Left renal pelvis (tissue), 4 donors: ENCODE data around the gene ANXA11. TPM values are rescaled to one million over a fixed set of nuclear protein-coding genes. Genes with fewer than 3 reads are reported as not detected.
"Not testable (repeated sequence)": the region's sequence is repeated elsewhere in the genome, so short reads cannot be mapped to it uniquely, and the experiment has no call there.

Source experiments
- DNase-seq, 4 donors: peaks; one replicate each; pipeline ENCODE4 v3.0.0-alpha.2; 2013; ENCODE audit warnings: low read depth in 4 of 4, low spot score in 3 of 4
- polyA plus RNA-seq, 4 donors: library from polyadenylated mRNA; unstranded; fragments of 120-200 nt; gene quantifications; one replicate each; pipeline ENCODE4 v1.2.1, GENCODE V29; 2013; ENCODE audit not compliant: insufficient read length in 4 of 4

The ANXA11 gene
- 100 to 1,000 TPM; 110 to 147 (median 140) TPM for polyA plus RNA-seq

DNA sequence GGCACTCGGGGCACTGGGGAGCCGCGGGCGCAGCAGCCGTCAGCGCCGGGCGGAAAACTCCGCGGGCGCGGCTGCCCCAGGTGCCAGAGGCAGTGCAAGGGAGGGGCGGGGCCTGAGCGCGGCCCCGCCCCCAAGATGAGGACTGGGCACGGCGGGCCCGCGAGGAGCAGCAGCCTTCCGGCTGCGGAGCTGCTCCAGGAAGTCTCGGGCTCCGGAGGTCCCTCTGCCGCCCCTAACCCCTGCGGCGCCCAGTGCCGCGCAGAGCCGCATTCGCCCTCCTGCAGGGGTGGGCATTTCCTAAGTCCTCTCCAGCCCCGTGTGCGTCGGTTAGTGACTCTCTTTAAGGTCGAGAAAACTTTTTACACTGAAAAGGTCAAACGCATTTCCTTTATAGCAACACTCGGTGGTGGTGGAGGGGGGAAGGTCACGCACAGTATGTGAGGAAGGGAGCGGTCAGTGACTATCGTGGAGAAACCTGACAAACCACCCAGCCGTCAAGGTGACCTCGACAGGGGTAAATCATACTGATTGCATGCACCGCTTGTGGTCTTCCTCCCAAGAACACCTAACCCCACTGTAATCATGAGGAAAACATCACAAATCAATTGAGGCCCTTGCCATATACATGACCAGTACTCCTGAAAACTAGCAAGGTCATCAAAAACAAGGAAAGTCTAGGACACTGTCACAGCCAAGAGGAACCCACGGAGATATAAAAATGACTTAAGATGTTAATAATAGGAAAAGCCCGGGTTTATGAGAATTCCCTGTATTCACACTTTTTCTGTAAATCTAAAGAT, at the start of gene ANXA11:
TSS of gene ANXA11 (minus strand) at position 61 of the 800 bp plus-strand sequence. CDS start 32,676 bp downstream, outside the sequence.
- peak in 2 of 4 donors; percentile 71 to 77 for DNase-seq

DNA sequence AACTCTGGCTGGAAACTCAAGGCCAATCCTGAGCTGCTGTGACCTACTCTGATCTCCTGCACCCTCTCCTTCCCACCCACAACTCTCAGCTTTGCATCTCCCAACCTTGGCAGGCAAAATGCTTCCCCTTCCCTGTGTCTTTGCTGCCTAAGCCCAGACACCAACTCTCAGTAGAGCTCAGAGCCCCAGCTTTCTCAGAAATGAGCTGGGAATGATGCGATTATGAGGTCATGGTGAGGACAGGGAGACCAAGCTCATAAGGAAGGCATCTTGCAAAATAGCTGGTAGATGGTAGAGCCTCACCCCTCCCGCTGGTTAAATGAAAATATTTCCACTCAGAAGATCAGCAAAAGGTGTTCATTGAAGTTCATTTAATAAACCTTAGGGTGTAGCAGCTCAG, 49.4 kb upstream of the ANXA11 start:
- DNase-seq = not testable (repeated sequence)

DNA sequence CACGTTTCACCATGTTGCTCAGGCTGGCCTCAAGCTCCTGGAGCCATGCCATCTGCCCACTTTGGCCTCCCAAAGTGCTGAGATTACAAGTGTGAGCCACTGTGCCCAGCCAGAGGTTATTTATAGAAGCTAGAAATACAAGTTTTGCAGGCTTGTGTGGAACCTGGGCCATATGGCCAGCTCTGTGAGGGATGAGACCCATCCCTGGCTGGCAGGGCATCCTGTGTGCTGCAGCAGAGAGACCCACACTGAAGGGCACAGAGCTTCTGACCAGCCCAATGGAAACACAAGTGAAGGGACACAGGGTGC, 48.6 kb upstream of the ANXA11 start:
- DNase-seq = not testable (repeated sequence)

- DNase-seq = no peak
These were observed 48.1 kb upstream of the ANXA11 start for GRCh38 chr10:80253266-80253962.

DNA sequence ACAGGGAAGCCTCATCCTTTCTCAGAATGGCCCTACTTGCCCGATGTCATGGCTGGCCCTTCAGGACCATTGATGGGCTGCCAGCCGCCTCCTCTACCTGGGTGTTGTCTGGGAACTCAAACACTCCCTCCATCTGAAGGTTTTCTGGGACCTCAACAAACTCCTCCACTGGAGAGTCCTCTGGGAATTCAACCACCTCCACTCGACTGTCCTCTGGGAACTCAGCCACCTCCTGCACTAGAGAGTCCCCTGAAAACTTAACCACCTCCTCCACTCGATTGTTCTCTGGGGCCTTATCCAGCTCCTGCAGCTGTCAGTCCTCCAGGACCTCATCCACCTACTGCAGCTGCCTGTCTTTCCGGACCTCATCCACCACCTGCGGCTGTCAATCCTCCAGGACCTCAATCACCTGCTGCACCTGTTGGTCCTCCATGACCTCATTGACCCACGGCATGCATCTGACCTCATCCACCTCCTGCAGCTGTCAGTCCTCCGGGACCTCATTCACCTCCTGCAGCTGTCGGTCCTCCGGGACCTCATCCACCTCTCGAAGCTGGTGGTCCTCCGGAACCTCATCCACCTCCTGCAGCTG, 47.1 kb upstream of the ANXA11 start:
- no peak for DNase-seq

DNA sequence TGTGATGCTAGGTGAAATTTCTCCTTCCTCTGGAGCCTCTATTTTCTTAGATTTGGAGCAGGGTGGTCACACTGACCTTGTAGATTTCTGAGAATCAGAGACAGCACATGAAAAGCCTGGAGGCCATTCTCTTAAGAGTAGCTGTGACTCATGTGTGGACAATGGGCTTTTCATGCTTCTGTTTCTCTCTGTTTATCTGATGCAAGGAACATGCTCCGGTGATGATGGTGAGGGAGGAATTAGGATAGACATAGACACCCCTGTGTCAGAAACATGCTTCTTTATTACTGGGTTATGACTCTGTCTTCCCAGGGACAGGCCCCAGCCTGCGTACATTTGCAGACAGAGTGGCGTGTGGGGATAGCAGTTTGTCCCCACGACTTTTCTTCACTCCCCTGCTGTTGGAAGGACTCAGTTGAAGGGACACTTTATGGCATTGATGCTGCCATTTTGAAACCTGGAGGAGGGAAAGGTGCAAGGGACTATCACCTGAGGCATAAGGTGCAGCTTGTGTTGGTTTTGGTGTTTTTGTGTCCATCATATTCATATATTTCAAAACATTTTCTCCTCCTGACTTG, 46.5 kb upstream of the ANXA11 start:
- DNase-seq = not testable (repeated sequence)

- not testable (repeated sequence) for DNase-seq
These were observed 45.1 kb upstream of the ANXA11 start for GRCh38 chr10:80250399-80250798.

- not testable (repeated sequence) for DNase-seq
These were observed 44.6 kb upstream of the ANXA11 start for GRCh38 chr10:80249906-80250305.

- not testable (repeated sequence) for DNase-seq
These were observed 42.3 kb upstream of the ANXA11 start for GRCh38 chr10:80247611-80248010.

GRCh38 chr10:80244371-80244770, 39.0 kb upstream of the ANXA11 start:
- DNase-seq = not testable (repeated sequence)

DNA sequence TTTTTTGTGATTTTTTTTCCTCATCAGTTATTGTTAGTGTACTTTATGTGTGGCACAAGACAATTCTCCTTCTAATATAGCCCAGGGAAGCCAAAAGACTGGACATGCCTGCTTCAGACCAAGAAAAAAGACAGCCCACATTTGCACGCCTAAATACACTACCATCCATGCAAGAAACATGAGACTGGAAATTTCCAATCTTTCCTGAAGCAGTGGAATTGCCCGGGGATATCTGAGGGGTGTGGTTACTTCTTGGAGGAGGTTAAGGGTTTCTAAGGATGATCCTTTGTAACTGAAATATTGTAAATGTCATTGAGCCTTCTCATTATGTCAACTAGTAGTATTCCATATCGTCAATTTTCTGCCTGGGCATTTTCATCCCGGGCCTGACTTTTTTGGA, 37.0 kb upstream of the ANXA11 start:
- DNase-seq = not testable (repeated sequence)

- DNase-seq = not testable (repeated sequence)
These were observed 31.1 kb upstream of the ANXA11 start for GRCh38 chr10:80236457-80236856.

DNA sequence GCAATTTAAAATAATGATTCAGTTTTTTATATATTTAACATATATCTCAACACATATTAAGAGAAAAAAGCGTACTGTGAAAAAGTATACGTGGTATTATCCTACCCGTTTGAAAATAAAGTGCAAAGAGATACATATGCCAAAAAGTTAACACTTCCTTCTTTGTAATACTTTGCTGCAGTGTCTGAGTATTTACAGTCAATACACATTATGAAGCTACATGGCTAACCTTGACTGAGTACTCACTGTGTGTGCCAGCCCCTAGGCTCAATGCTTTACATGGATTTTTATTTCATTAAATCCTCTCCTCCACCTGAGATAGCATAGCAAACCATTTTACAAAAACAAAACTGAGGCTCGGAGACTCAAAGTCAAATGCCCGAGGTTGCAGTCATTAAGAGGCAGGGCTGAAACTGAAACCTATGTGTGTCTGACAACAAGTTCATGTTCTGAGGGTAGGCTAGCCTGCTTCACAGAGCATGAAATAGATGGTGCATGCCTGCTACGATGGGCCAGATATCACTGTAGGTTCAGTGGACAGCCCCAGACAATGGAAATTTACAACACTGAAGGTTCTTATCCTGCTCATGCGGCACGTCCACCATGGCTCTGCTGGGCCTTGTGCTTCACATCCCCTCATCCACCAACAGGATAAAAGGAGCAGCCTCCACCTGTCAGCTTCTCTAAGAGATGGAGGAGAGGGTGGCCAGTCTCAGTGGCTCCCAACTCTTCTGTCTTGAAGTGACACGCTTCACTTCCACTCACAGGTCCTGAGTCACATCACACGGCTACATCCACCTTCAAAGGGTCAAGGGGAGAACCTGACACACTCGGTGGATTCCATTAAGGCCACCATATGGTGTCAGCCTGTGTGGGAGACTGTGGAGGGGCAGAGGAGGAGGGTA, 29.2 kb upstream of the ANXA11 start:
- DNase-seq = not testable (repeated sequence)

- DNase-seq = not testable (repeated sequence)
These were observed 28.5 kb upstream of the ANXA11 start for GRCh38 chr10:80233871-80234270.

DNA sequence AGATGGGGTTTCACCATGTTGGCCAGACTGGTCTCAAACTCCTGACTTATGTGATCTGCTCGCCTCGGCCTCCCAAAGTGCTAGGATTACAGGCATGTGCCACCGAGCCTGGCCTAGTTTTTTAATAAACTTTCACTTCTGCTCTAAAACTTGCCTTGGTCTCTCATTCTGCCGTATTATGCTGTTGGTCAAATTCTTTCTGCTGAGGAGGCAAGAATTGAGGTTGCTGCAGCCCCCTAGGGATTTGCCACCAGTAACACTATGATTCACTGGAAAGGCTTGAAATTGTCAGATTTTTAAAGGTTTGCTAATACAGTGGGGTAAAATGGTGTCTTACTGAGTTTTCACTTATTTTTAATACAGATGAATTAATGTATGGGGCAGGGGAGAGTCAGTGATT, 21.4 kb upstream of the ANXA11 start:
- not testable (repeated sequence) for DNase-seq

GRCh38 chr10:80223031-80223419, 17.7 kb upstream of the ANXA11 start:
- not testable (repeated sequence) for DNase-seq

DNA sequence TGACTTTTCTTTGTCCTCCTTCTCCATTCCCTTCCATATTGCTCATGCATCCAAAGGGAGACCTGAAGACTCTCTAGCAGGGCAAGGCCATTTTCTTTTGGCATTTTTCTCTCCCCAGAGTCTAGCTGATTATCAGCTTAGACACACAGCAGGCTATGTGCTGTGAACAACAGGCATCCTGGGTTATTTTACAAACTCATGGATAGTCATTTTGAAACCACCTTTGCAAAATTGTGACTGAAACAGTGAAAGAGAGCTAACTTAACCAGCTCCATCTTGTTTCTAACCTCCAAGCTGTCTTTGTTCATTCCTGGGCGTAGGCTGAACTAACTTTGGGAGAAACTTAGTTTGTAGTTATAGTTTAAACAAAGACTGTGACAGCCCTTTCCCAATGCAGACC, 13.5 kb upstream of the ANXA11 start:
- not testable (repeated sequence) for DNase-seq

DNA sequence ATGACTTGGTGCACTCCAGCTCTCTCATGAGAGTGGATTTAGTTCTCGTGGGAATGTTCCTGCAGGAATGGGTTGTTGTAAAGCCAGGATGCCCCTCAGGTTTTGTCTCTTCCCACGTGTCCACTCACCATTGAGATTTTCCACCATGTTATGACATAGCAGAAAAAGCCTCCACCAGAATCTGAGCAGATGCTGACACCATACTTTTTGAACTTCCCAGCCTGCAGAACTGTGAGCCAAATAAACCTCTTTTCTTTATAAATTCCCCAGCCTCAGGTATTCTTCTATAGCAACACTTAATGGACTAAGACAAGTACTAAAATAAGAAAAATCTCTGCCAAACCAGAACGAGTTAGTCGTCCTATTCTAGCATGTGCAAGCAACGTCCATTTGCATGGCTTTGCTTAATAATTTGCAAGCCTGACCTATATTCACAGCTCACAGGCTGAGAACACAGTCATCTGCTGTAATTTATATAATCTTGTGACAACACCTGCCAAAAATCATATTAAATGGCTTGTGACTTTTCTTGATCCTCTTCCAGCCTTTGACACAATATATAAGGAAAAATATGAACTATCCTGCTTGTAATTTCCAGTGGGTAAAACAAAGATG, 9.1 kb upstream of the ANXA11 start:
- DNase-seq = not testable (repeated sequence)

DNA sequence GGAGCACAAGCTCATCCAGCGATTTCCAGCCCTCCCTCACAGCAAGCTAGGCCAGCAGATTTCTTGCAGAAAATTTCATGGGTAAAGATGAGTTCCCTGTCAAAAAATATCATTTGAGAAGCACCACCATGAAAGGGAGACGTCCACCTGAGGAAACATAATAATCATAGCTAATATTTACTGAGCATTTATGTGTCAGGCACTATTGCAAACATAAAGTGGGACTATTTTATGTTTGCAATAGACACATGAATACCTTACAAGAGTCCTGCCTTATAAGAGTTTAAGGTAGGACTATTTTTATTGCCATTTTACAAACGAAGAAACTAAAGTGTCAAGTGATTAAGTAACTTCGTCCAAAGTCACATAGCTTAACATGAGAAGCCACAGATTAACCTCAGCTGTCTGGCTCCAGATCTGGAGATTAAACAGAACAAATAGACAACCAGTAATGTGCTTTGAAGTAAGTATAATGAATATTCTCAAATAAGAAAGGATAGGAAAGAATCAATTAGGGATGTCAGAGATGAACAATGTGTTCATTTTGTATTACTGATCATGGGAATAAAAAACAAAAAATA, 7.3 kb upstream of the ANXA11 start:
- not testable (repeated sequence) for DNase-seq
